ENCODE results near the gene RBFOX2.

DNA sequence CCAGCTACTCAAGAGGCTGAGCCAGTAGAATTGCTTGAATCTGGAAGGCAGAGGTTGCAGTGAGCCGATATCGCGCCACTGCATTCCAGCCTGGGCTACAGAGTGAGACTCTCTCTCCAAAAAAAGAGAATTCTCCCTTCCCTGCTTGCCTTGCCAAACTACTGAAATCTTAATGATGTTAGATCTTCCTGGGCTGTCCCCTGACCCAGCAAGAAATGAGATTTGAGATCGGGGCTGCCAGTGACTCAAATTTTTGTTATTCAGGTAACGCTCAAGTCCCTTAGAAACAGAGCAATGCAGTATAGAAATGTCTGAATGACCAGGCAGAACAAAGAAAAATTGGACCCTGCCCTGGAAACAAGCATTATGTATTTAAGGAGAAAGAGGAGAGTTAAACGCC lies 4.0 kb upstream of the RBFOX2 start:
- TF ChIP-seq, protein P1, sequence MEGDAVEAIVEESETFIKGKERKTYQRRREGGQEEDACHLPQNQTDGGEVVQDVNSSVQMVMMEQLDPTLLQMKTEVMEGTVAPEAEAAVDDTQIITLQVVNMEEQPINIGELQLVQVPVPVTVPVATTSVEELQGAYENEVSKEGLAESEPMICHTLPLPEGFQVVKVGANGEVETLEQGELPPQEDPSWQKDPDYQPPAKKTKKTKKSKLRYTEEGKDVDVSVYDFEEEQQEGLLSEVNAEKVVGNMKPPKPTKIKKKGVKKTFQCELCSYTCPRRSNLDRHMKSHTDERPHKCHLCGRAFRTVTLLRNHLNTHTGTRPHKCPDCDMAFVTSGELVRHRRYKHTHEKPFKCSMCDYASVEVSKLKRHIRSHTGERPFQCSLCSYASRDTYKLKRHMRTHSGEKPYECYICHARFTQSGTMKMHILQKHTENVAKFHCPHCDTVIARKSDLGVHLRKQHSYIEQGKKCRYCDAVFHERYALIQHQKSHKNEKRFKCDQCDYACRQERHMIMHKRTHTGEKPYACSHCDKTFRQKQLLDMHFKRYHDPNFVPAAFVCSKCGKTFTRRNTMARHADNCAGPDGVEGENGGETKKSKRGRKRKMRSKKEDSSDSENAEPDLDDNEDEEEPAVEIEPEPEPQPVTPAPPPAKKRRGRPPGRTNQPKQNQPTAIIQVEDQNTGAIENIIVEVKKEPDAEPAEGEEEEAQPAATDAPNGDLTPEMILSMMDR (conservative IDR thresholded peaks at IDR 0.05 in 1 of 2, IDR thresholded peaks at IDR 0.05 in 1 of 2; ENCODE audit: low read depth in 1 of 2, low read length in 2 of 2) = no peak
- TF ChIP-seq EZH2 (IDR thresholded peaks at IDR 0.05; ENCODE audit: low read length, missing control alignments) = no peak

Data from fibroblast of lung (primary cell).